Esophagus squamous epithelium (tissue), 4 donors: ENCODE results near the gene LIPJ.

Experiments
- POLR2A ChIP-seq, 4 donors: fragments of 450-650 bp; IDR thresholded peaks; one replicate each; pipeline ENCODE4 v1.6.1; 2017; ENCODE audit warnings: antibody characterized with exemption in 4 of 4, mild to moderate bottlenecking in 4 of 4, moderate library complexity in 3 of 4
- TF ChIP-seq, protein P1 (sequence below), 6 experiments: fragments of 450-650 bp in 4 of 6; fragments of 200-600 bp in 2 of 6; sonication (generic) in 2 of 6; IDR thresholded peaks; one replicate each; pipeline ENCODE4 v1.5.1; 2016 to 2019; ENCODE audit warnings: antibody characterized with exemption in 6 of 6, mild to moderate bottlenecking in 4 of 6, moderate library complexity in 4 of 6

DNA sequence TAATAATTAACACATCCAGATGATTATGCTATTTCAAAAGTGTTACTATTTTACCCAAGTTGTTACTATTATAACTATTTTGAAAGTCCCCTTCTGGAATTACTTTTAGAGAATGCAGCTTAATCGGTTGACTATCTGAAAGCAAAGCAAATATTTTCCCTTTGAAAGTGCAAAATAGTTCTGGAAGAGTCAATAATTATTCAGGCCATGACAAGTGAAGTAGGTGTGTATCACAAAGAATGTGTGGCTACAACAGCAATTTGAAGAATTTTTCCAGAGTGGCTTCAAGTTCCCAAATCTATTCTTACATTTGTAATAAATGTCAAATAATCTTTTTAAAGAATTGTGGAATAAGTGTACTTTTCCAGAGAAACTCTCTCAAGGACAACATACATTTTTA is 46.2 kb upstream of the LIPJ start:
- TF ChIP-seq, protein P1, sequence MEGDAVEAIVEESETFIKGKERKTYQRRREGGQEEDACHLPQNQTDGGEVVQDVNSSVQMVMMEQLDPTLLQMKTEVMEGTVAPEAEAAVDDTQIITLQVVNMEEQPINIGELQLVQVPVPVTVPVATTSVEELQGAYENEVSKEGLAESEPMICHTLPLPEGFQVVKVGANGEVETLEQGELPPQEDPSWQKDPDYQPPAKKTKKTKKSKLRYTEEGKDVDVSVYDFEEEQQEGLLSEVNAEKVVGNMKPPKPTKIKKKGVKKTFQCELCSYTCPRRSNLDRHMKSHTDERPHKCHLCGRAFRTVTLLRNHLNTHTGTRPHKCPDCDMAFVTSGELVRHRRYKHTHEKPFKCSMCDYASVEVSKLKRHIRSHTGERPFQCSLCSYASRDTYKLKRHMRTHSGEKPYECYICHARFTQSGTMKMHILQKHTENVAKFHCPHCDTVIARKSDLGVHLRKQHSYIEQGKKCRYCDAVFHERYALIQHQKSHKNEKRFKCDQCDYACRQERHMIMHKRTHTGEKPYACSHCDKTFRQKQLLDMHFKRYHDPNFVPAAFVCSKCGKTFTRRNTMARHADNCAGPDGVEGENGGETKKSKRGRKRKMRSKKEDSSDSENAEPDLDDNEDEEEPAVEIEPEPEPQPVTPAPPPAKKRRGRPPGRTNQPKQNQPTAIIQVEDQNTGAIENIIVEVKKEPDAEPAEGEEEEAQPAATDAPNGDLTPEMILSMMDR (IDR thresholded peaks at IDR 0.05): no peak
- TF ChIP-seq POLR2A (IDR thresholded peaks at IDR 0.05): no peak
